ENCODE data around the gene COL4A5.

- TF ChIP-seq POLR2A (IDR thresholded peaks at IDR 0.05; ENCODE audit: control extremely low read depth in 1 of 2, low read depth in 2 of 2, low read length in 2 of 2) (no peak), POLR2AphosphoS5 (IDR thresholded peaks at IDR 0.05; ENCODE audit: low read depth, low read length) (no peak)
- TF ChIP-seq, protein P1, sequence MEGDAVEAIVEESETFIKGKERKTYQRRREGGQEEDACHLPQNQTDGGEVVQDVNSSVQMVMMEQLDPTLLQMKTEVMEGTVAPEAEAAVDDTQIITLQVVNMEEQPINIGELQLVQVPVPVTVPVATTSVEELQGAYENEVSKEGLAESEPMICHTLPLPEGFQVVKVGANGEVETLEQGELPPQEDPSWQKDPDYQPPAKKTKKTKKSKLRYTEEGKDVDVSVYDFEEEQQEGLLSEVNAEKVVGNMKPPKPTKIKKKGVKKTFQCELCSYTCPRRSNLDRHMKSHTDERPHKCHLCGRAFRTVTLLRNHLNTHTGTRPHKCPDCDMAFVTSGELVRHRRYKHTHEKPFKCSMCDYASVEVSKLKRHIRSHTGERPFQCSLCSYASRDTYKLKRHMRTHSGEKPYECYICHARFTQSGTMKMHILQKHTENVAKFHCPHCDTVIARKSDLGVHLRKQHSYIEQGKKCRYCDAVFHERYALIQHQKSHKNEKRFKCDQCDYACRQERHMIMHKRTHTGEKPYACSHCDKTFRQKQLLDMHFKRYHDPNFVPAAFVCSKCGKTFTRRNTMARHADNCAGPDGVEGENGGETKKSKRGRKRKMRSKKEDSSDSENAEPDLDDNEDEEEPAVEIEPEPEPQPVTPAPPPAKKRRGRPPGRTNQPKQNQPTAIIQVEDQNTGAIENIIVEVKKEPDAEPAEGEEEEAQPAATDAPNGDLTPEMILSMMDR (IDR thresholded peaks at IDR 0.05; ENCODE audit: control extremely low read depth in 1 of 3, insufficient read depth in 1 of 3, low read depth in 1 of 3, low read length in 3 of 3): no peak
Observed at GRCh38 chrX:108590496-108590895, 150.9 kb downstream of the COL4A5 start.

Data from H1 (cell line).